HG03460 (cell line): ENCODE measurements around the gene THOC6.

Experiments used
- ATAC-seq: cut with Tn5 transposase; IDR thresholded peaks from one replicate; pipeline ENCODE4 v1.9.1; 2021; ENCODE audit not compliant: unreplicated experiment

THOC6 gene

GRCh38 chr16:3029491-3030221 lies 5.8 kb downstream of the THOC6 start:
- no peak for ATAC-seq

GRCh38 chr16:3030222-3031212 lies 6.7 kb downstream of the THOC6 start:
- no peak for ATAC-seq

GRCh38 chr16:3032624-3033023 lies 8.8 kb downstream of the THOC6 start:
- no peak for ATAC-seq

- no peak for ATAC-seq
These were observed 11.6 kb downstream of the THOC6 start for GRCh38 chr16:3035289-3035971.

- no peak for ATAC-seq
These were observed 12.3 kb downstream of the THOC6 start for GRCh38 chr16:3035972-3036725.

- ATAC-seq: no peak
These were observed 13.0 kb downstream of the THOC6 start, which contains the start of gene BICDL2 for GRCh38 chr16:3036726-3037315. Gene BICDL2, minus strand, starts transcription at chr16:3036944. Its CDS starts 1,448 bp downstream, at chr16:3035496.

- ATAC-seq: no peak
These were observed 14.4 kb downstream of the THOC6 start for GRCh38 chr16:3038256-3038655.

- no peak for ATAC-seq
These were observed 15.1 kb downstream of the THOC6 start for GRCh38 chr16:3038896-3039295.

GRCh38 chr16:3042376-3042775 lies 18.5 kb downstream of the THOC6 start:
- no peak for ATAC-seq

GRCh38 chr16:3044708-3045107 lies 20.9 kb downstream of the THOC6 start:
- ATAC-seq: no peak

GRCh38 chr16:3045758-3046640 lies 22.2 kb downstream of the THOC6 start, which contains the start of gene MMP25:
Gene MMP25, plus strand, starts transcription at chr16:3046561. Its CDS starts 357 bp downstream, at chr16:3046918.
- ATAC-seq: no peak

- no peak for ATAC-seq
These were observed 23.0 kb downstream of the THOC6 start for GRCh38 chr16:3046641-3047386.

- ATAC-seq: no peak
These were observed 23.5 kb downstream of the THOC6 start for GRCh38 chr16:3047387-3047720.

- ATAC-seq: no peak
These were observed 26.2 kb downstream of the THOC6 start for GRCh38 chr16:3049921-3050481.

- ATAC-seq: no peak
These were observed 26.7 kb downstream of the THOC6 start for GRCh38 chr16:3050487-3050886.

GRCh38 chr16:3051009-3051408 lies 27.2 kb downstream of the THOC6 start:
- ATAC-seq: no peak

GRCh38 chr16:3051494-3051893 lies 27.7 kb downstream of the THOC6 start:
- no peak for ATAC-seq
